GM18511 (cell line): Measurements from ENCODE around the gene PAX3.

Experiments
- ATAC-seq: cut with Tn5 transposase; IDR thresholded peaks from one replicate; pipeline ENCODE4 v1.9.1; 2021; ENCODE audit warnings: mild to moderate bottlenecking, moderate library complexity; ENCODE audit not compliant: unreplicated experiment

The PAX3 gene

DNA sequence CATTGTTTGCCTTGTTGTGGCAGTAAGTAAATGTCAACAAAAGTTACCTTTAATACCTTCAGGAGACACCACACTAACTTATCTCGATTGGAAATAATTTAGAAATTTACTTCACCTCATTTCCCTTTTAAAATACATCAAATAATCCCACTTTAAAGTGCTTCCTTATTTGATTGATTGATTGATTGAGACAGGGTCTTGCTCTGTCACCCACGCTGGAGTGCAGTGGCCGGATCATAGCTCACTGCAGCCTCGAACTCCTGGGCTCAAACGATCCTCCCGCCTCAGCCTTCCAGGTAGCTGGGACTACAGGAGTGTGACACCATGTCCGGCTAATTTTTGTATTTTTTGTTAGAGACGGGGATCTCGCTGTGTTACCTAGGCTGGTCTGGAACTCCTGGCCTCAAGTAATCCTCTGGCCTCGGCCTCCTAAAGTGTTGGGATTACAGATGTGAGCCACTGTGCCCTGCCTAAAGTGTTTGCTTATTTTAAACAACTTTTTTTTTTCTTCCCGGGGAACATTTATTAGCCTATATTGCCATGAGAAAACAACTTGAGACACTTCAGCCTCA lies 12.0 kb upstream of the PAX3 start:
- ATAC-seq = no peak

GRCh38 chr2:222309766-222310165 lies 11.0 kb upstream of the PAX3 start:
- no peak for ATAC-seq

GRCh38 chr2:222309361-222309760 lies 10.6 kb upstream of the PAX3 start:
- no peak for ATAC-seq

- ATAC-seq = no peak
These were observed 9.4 kb upstream of the PAX3 start for GRCh38 chr2:222307978-222308730.

GRCh38 chr2:222307143-222307756 lies 8.5 kb upstream of the PAX3 start:
- no peak for ATAC-seq

DNA sequence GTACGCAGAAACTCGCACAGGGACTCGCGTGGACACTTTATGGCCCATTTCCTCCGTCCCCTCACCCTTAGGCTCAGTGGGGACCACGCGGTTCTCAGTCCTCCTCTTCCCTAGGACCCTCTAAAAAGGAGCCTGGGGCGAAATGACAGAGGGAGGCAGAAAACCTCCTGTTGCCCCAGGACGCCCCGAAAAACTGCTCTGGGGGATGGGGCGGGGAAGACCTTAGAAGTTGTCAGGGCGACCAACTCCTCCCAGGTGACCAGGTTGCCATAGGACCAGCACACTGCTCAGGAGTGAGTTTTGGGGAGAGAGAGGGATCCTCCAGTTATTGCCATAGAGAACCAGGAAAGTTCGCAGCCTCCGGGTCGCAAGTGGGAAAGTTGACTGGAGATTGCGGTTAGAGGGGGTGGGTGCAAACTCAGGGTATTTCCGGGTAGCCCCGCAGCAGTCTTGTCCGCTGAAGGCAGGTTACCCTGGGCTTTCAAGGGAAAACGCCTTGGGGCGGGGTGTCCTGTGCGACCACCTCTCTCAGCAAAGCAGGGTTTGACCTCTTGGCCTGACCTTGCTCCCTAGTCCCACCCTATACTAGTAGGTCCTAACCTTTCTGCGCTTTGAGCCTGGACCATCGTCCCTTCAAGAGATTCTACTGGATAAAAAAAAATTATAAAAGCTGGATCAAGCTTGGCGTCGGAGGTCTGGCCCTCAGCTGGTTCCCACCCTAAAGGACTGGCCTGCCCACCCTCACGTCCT lies 7.8 kb upstream of the PAX3 start:
- ATAC-seq = peak; percentile 4

DNA sequence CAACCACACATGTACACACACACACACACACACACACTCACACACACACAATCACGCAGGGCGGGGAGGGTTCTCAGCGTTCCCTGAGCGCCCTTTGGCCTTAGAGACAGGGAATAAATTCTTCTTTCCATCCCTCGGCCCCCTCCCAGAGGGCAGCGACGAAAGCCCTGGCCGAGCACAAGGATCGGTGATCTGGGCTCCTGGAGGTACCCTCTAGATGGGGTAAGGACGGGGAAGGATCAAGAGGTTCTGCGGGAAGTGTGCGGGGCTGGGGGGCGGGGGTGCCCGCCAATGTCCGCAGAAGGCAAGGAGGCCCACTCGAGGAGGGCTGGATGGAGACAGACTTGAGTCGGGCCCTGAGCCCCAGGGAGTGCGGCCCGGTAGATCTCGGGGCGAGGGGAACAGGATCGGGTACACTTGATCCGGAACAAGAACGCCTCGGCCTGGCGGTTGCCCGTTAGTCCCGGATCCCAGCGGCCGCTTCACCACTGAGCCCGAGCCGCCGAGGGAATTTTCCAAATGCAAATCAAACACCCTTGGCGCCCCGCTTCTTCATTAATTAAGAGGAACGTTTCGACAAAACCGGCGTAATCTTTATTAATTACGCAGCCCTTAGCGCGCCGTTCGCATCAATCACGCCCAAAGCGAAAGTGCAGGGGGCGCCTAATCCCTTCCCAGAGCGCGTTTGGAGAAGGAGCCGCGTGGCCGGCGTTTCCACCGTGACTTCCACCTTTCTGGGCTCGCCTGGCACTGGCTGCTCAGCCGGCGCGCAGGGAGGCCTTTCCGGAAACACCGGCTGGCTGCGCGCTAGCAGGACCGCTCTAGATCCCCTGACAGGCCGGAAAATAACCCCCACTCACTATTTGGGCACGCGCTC lies 7.0 kb upstream of the PAX3 start:
- peak; percentile 47 for ATAC-seq

GRCh38 chr2:222304737-222305515 lies 6.1 kb upstream of the PAX3 start:
- ATAC-seq = peak; percentile 11

- no peak for ATAC-seq
These were observed 5.3 kb upstream of the PAX3 start for GRCh38 chr2:222303828-222304736.

DNA sequence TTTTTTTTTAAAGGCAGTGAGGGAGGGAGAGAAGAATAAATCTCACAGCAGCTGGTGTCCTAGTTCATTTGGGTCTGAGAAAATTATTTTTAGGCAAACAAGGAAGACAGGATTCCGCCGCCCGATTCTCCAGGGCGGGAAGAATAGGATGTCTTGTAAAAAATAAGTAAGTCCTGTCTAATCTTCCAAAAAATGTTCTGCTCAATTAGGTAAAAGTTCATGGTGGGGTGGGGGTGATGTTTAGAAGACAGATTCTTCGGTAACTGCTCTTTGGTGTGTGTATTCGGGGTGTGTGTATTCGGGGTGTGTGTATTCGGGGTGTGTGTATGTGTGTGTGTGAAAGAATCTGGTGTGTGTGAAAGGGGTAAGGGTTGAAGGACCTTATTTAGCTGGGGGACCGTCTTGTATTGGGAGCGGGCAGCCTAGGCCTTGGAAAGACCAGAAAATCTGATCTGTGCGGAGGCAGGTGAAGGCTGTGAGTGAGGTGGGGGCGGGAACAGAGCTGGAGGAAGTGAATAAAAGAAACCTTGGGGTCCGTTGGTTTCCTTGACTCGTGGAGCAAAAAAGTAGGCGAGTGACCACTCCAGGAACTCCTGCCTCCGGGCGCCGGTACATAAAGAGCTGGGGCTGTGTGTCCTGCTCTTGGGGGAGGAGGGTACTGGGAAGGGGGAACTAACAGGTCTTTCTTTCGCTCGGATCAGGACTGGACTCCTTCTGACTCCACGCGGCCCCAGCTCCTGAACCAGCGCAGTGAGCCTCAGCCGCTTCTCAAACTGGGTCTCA lies 4.4 kb upstream of the PAX3 start:
- no peak for ATAC-seq

GRCh38 chr2:222302178-222303018 lies 3.6 kb upstream of the PAX3 start:
- no peak for ATAC-seq

GRCh38 chr2:222301796-222302118 lies 3.0 kb upstream of the PAX3 start:
- no peak for ATAC-seq

DNA sequence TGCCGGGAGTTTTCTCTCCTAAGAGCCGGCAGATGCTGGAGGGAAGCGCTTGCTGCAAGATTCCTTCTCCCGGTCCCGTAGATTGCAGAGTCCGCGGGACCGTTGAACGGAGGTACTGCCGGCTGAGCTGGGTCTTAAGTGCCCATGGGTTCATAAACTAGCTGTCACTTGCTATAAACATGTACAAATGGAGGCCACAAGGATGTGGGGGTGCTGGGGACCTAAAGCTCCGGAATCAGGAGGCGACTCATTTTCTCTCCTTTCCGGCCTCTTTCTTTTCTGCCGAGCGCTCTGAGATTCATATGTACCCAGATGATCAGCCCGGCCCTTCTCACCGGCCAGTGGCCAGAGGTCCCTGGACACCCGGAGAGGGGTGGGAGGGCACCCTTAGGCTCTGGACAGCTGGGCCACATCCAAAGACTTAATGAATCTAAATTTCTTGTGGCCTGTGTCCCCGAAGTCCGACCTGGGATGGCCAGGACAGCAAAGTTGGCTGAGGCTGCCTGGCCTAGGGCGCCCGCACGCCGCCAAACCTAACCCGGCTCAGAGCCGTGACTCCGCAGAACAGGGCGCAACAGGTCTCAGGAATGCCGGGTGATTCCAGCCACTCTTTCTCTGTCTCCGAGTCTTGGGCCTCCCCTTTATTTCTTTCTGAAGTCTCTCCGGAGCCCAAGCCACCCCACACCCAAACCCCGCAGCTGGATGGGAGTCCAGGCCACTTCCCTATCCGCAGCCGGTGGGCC lies 2.4 kb upstream of the PAX3 start:
- ATAC-seq = no peak

DNA sequence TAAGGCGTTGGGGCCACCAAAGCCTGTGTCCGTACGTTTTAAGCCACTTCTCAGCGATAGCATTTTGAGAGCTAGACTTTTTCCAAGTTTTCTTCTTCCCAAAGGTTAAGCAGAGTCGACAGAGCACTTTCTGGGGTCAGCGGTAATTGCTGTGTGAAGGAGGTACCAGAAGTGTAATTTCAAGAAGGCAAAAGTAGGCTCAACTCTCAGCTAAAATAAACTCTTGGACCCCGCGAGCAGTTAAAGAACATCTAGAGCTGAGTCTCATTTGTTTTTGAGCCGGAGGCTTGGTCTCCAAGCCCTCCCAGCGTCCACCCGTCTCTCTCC lies 1.9 kb upstream of the PAX3 start:
- no peak for ATAC-seq

GRCh38 chr2:222299906-222300725 lies 1.3 kb upstream of the PAX3 start:
- ATAC-seq = no peak

GRCh38 chr2:222298001-222298310 lies 842 bp downstream of the PAX3 start:
- ATAC-seq = no peak
